ENCODE data around the gene MACO1.

- TF ChIP-seq, protein P1, sequence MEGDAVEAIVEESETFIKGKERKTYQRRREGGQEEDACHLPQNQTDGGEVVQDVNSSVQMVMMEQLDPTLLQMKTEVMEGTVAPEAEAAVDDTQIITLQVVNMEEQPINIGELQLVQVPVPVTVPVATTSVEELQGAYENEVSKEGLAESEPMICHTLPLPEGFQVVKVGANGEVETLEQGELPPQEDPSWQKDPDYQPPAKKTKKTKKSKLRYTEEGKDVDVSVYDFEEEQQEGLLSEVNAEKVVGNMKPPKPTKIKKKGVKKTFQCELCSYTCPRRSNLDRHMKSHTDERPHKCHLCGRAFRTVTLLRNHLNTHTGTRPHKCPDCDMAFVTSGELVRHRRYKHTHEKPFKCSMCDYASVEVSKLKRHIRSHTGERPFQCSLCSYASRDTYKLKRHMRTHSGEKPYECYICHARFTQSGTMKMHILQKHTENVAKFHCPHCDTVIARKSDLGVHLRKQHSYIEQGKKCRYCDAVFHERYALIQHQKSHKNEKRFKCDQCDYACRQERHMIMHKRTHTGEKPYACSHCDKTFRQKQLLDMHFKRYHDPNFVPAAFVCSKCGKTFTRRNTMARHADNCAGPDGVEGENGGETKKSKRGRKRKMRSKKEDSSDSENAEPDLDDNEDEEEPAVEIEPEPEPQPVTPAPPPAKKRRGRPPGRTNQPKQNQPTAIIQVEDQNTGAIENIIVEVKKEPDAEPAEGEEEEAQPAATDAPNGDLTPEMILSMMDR (IDR thresholded peaks at IDR 0.05; ENCODE audit: insufficient read depth, low read length, poor library complexity, severe bottlenecking), result no peak
- no peak for TF ChIP-seq EZH2phosphoT487 (conservative IDR thresholded peaks at IDR 0.05; ENCODE audit: low read length)
Measured at GRCh38 chr1:25549273-25550154, 118.8 kb downstream of the MACO1 start.

All from SU-DHL-6 (cell line).